Endothelial cell of umbilical vein (primary cell): Measurements from ENCODE around the gene A3GALT2. TPM values are rescaled to one million over a fixed set of nuclear protein-coding genes. Genes with fewer than 3 reads are reported as not detected.
A peak's percentile ranks its signal among the peaks of the same experiment; 100 is the strongest.

Experiments used
- BruUV-seq: library from RNA; stranded (reverse); fragments of 400-500 nt; replicated peaks from 2 replicates; lab custom pipeline; 2021; lab: Mats Ljungman, UMichigan
- CTCF ChIA-PET: fragments of 300-600, 350-600 bp; sonication (Branson Sonifier 250); formaldehyde crosslinking; loops from one replicate; lab custom pipeline; 2021; ENCODE audit warnings: antibody characterized with exemption, inconsistent platforms; lab: Charles Lee
- POLR2A ChIA-PET: fragments of 300-600, 350-600 bp; sonication (Branson Sonifier 250); formaldehyde crosslinking; loops from one replicate; lab custom pipeline; 2021; ENCODE audit warnings: antibody characterized with exemption, inconsistent platforms; lab: Charles Lee
- DNase-seq: peaks from one replicate; pipeline ENCODE4 v3.0.0-alpha.2; 2011; ENCODE audit warnings: low read depth, low spot score
- FAIRE-seq: peaks from 2 replicates; lab custom pipeline; 2011; peaks lifted over from hg19 to GRCh38; lab: Jason Lieb, UNC
- H2AFZ ChIP-seq: 2 replicates; pipeline ENCODE4 v1.6.0; 2012; ENCODE audit warnings: low read depth, low read length, control low read depth, inconsistent platforms
- H3K27ac ChIP-seq: 2 replicates; pipeline ENCODE4 v1.5.1; 2011; ENCODE audit warnings: low read depth, mild to moderate bottlenecking, control low read depth, low read length, moderate library complexity; ENCODE audit not compliant: insufficient read depth
- H3K27me3 ChIP-seq, 2 experiments: 2 replicates each; pipeline versions ENCODE4 v1.6.0 to v1.6.1; 2011; ENCODE audit warnings: low read length in 2 of 2, mixed read lengths in 1 of 2; ENCODE audit not compliant: control insufficient read depth in 2 of 2, insufficient read depth in 2 of 2
- H3K36me3 ChIP-seq, 2 experiments: 2 replicates in 1 of 2; 3 replicates in 1 of 2; pipeline ENCODE4 v1.5.1; 2011; ENCODE audit warnings: low read length in 2 of 2, mild to moderate bottlenecking in 1 of 2, moderate library complexity in 1 of 2; ENCODE audit not compliant: control insufficient read depth in 2 of 2, insufficient read depth in 2 of 2; ENCODE audit errors: extremely low read depth in 1 of 2
- H3K4me1 ChIP-seq: 3 replicates; pipeline ENCODE4 v1.5.1; 2011; ENCODE audit warnings: mild to moderate bottlenecking, low read length; ENCODE audit not compliant: control insufficient read depth, insufficient read depth; ENCODE audit errors: extremely low read depth
- H3K4me2 ChIP-seq: 2 replicates; pipeline ENCODE4 v1.6.1; 2011; ENCODE audit warnings: low read length, control low read depth, mixed read lengths; ENCODE audit not compliant: insufficient read depth
- H3K4me3 ChIP-seq, 3 experiments: fragments of 200-600 bp in 1 of 3; sonication (generic), shearing (Covaris generic) in 1 of 3; replicated peaks in 1 of 3; 2 replicates each; pipeline ENCODE4 v1.5.1; 2011 to 2016; ENCODE audit warnings: control low read depth in 3 of 3, low read length in 3 of 3, mild to moderate bottlenecking in 2 of 3, inconsistent platforms in 1 of 3, low read depth in 1 of 3, moderate library complexity in 1 of 3; ENCODE audit not compliant: insufficient read depth in 1 of 3
- H3K79me2 ChIP-seq: 2 replicates; pipeline ENCODE4 v1.6.0; 2012; ENCODE audit warnings: low read length, inconsistent platforms; ENCODE audit not compliant: control insufficient read depth, insufficient read depth
- H3K9ac ChIP-seq: replicated peaks from 2 replicates; pipeline ENCODE3; 2011; ENCODE audit warnings: low read length, control low read depth; ENCODE audit not compliant: insufficient read depth; ENCODE audit errors: extremely low read depth
- H3K9me1 ChIP-seq: replicated peaks from 3 replicates; pipeline ENCODE4 v1.6.0; 2011; ENCODE audit warnings: mild to moderate bottlenecking, low read length; ENCODE audit not compliant: control insufficient read depth, insufficient read depth; ENCODE audit errors: extremely low read depth
- H3K9me3 ChIP-seq: replicated peaks from 2 replicates; pipeline ENCODE4 v1.5.1; 2012; ENCODE audit warnings: low read length, inconsistent platforms; ENCODE audit not compliant: control insufficient read depth, insufficient read depth
- H4K20me1 ChIP-seq: replicated peaks from 2 replicates; pipeline ENCODE3; 2011; ENCODE audit warnings: mild to moderate bottlenecking, low read length; ENCODE audit not compliant: control insufficient read depth, insufficient read depth; ENCODE audit errors: extremely low read depth
- CTCF ChIP-seq, 2 donors: IDR thresholded peaks; 1 replicate in 1 of 2; 2 replicates in 1 of 2; pipeline ENCODE4 v1.5.1; 2011; ENCODE audit warnings: low read length in 2 of 2, mild to moderate bottlenecking in 2 of 2, moderate library complexity in 2 of 2, control low read depth in 1 of 2, inconsistent platforms in 1 of 2, low read depth in 1 of 2; ENCODE audit not compliant: insufficient read depth in 1 of 2; ENCODE audit errors: extremely low read depth in 1 of 2
- EZH2 ChIP-seq: IDR thresholded peaks from 2 replicates; pipeline ENCODE4 v1.6.1; 2012; ENCODE audit warnings: borderline replicate concordance, low read depth, mild to moderate bottlenecking, moderate library complexity, low read length, inconsistent platforms; ENCODE audit not compliant: severe bottlenecking
- FOS ChIP-seq: IDR thresholded peaks from 2 replicates; pipeline ENCODE4 v1.6.1; 2011; ENCODE audit warnings: mild to moderate bottlenecking, low read length, moderate library complexity, borderline replicate concordance; ENCODE audit not compliant: insufficient read depth
- GATA2 ChIP-seq: IDR thresholded peaks from 2 replicates; pipeline ENCODE4 v1.7.0; 2011; ENCODE audit warnings: low read depth, mild to moderate bottlenecking, moderate library complexity, mixed read lengths, low read length; ENCODE audit not compliant: insufficient read length, insufficient read depth
- JUN ChIP-seq: IDR thresholded peaks from 2 replicates; pipeline ENCODE4 v1.6.1; 2011; ENCODE audit warnings: borderline replicate concordance, low read depth; ENCODE audit not compliant: insufficient read length, insufficient read depth
- MAX ChIP-seq: IDR thresholded peaks from 2 replicates; pipeline ENCODE4 v1.6.1; 2011; ENCODE audit not compliant: insufficient read depth, insufficient read length
- MYC ChIP-seq: IDR thresholded peaks from one replicate; pipeline ENCODE4 v1.6.1; 2011; ENCODE audit warnings: mild to moderate bottlenecking, low read depth, low read length
- POLR2A ChIP-seq: IDR thresholded peaks from 2 replicates; pipeline ENCODE4 v1.6.1; 2012; ENCODE audit warnings: low read depth, mild to moderate bottlenecking, control low read depth, low read length
- POLR2AphosphoS5 ChIP-seq: IDR thresholded peaks from 2 replicates; pipeline ENCODE4 v1.6.1; 2012; ENCODE audit warnings: low read depth, mild to moderate bottlenecking, control low read depth, low read length, moderate library complexity; ENCODE audit not compliant: insufficient read depth
- dilution Hi-C: fragments of 300-500 bp; cut with MboI; formaldehyde crosslinking; loops from one replicate; pipeline ENCODE4 v1.15.0; 2019; ENCODE audit warnings: low sequenced_read_pairs; ENCODE audit not compliant: extremely low pct_ligation_motif_present
- intact Hi-C: fragments of 100-400 bp; cut with micrococcal nuclease; formaldehyde crosslinking; loops from one replicate; pipeline ENCODE4 v1.10.0; 2022
- polyA plus RNA-seq, 4 experiments: library from polyadenylated mRNA; depleted of rRNA in 3 of 4; stranded (reverse) in 3 of 4; unstranded in 1 of 4; fragments of >200 nt; gene quantifications; 2 replicates each; pipeline versions ENCODE4 v1.2.1 to v1.2.3, GENCODE V29; 2011 to 2012; ENCODE audit warnings: missing spikeins in 1 of 4
- total RNA-seq: library from RNA; stranded (reverse); gene quantifications from 2 replicates; pipeline ENCODE4 v1.2.3, GENCODE V29; 2021

A3GALT2 gene
- total and polyA plus RNA-seq, 2 donors (not counting 3 experiments of a cell fraction or from before 2014, with no cell fraction given): not detected

- Histone ChIP-seq H4K20me1 (peaks cover 2% of the 10 kb centered on the region), H3K27ac (peak overlapping the region; percentile 94), H3K4me2 (peak overlapping the region; percentile 94), H3K4me1 (peaks cover 49% of the 10 kb centered on the region), H3K9ac (peak overlapping the region; percentile 84), H3K36me3 (no peaks in the 10 kb centered on the region), H2AFZ (no peak overlapping the region), H3K9me3 (no peaks in the 10 kb centered on the region), H3K9me1 (no peaks in the 10 kb centered on the region), H3K79me2 (peaks cover 60% of the 10 kb centered on the region), H3K4me3 (peak overlapping the region; percentile 74 to 95 (median 77)), H3K27me3 (no peaks in the 10 kb centered on the region)
- DNase-seq (no peak), FAIRE-seq (peak; percentile 73)
- BruUV-seq: no TSS peak
- dilution Hi-C loops: no loop called here
- POLR2A ChIA-PET: interaction anchor here (1.6 kb wide), 1 partner anchor 53 kb away, joined by 3 read pairs; no protein-coding TSS in a partner anchor
- CTCF ChIA-PET: interaction anchor here (0.8 to 2.2 kb wide), 3 partner anchors 10 to 53 kb away, joined by 3 to 7 read pairs (median 6); no protein-coding TSS in a partner anchor
- TF ChIP-seq POLR2AphosphoS5: no peak
- no peak for TF ChIP-seq CTCF (IDR thresholded peaks at IDR 0.05; ENCODE audit: extremely low read depth in 1 of 2, insufficient read depth in 1 of 2, low read depth in 1 of 2, low read length in 2 of 2)
- no peak for TF ChIP-seq MAX
- no peak for TF ChIP-seq FOS
- TF ChIP-seq GATA2: no peak
- TF ChIP-seq EZH2: no peak
- no peak for TF ChIP-seq POLR2A
- TF ChIP-seq JUN: no peak
- TF ChIP-seq MYC: no peak
- intact Hi-C loops: loop anchor here (1.0 kb wide), 1 partner anchor 82 kb away; no protein-coding TSS in a partner anchor
These were observed 27.3 kb upstream of the A3GALT2 start for GRCh38 chr1:33348194-33348593.
